CD8-positive, alpha-beta memory T cell (primary cell): ENCODE measurements around the gene CLIC1. TPM values are rescaled to one million over a fixed set of nuclear protein-coding genes. Genes with fewer than 3 reads are reported as not detected.

Source experiments
- polyA plus RNA-seq: library from polyadenylated mRNA; unstranded; fragments of 300-500 nt; fragmentation: Illumina TruSeq; gene quantifications from one replicate; pipeline ENCODE4 v1.2.3, GENCODE V29; 2021
- total RNA-seq, 2 experiments: library from RNA; stranded (reverse); gene quantifications; one replicate each; pipeline ENCODE4 v1.2.3, GENCODE V29; 2021

The CLIC1 gene
- total and polyA plus RNA-seq, 3 experiments from 2014 or later, result 377 to 657 (median 377) TPM

Other genes with a start within 250 kb of the CLIC1 start
Only the 30 nearest of the 43 such genes appear.
- gene TNF, start 161.0 kb downstream of the CLIC1 start, total RNA-seq, result 100 to 1,000 TPM; 207 to 215 TPM
- 7.9 TPM for gene TNF, start 161.0 kb downstream of the CLIC1 start, polyA plus RNA-seq
- gene LTB, start 154.1 kb downstream of the CLIC1 start, total RNA-seq, result 100 to 1,000 TPM; 196 to 206 TPM
- gene LTB, start 154.1 kb downstream of the CLIC1 start, polyA plus RNA-seq, result 1,182 TPM
- gene LST1, start 150.3 kb downstream of the CLIC1 start, total RNA-seq, result 10 to 100 TPM; 22.0 to 22.4 TPM
- 49.6 TPM for gene LST1, start 150.3 kb downstream of the CLIC1 start, polyA plus RNA-seq
- gene NCR3, start 143.5 kb downstream of the CLIC1 start, total RNA-seq, result 10 to 100 TPM; 22.4 to 26.3 TPM
- 328 TPM for gene NCR3, start 143.5 kb downstream of the CLIC1 start, polyA plus RNA-seq
- 10 to 100 TPM; 35.6 TPM for gene AIF1, start 121.3 kb downstream of the CLIC1 start, total RNA-seq
- gene AIF1, start 121.3 kb downstream of the CLIC1 start, polyA plus RNA-seq, result 33.2 TPM
- 100 to 1,000 TPM; 251 to 263 TPM for gene PRRC2A, start 115.8 kb downstream of the CLIC1 start, total RNA-seq
- 9.3 TPM for gene PRRC2A, start 115.8 kb downstream of the CLIC1 start, polyA plus RNA-seq
- 100 to 1,000 TPM; 258 to 261 TPM for gene BAG6, start 83.9 kb downstream of the CLIC1 start, total RNA-seq
- 23.1 TPM for gene BAG6, start 83.9 kb downstream of the CLIC1 start, polyA plus RNA-seq
- gene APOM, start 80.6 kb downstream of the CLIC1 start, total RNA-seq, result 1 to 10 TPM; 2.4 to 3.3 TPM
- gene APOM, start 80.6 kb downstream of the CLIC1 start, polyA plus RNA-seq, result 4.3 TPM
- gene C6orf47, start 75.8 kb downstream of the CLIC1 start, total RNA-seq, result 10 to 100 TPM; 19.5 to 20.0 TPM
- 37.0 TPM for gene C6orf47, start 75.8 kb downstream of the CLIC1 start, polyA plus RNA-seq
- 10 to 100 TPM; 46.2 to 46.4 TPM for gene GPANK1, start 71.5 kb downstream of the CLIC1 start, total RNA-seq
- 19.6 TPM for gene GPANK1, start 71.5 kb downstream of the CLIC1 start, polyA plus RNA-seq
- gene CSNK2B, start 70.5 kb downstream of the CLIC1 start, total RNA-seq, result 100 to 1,000 TPM; 323 to 334 TPM
- gene CSNK2B, start 70.5 kb downstream of the CLIC1 start, polyA plus RNA-seq, result 265 TPM
- gene LY6G5B, start 66.6 kb downstream of the CLIC1 start, total RNA-seq, result 10 to 100 TPM; 19.1 to 21.2 TPM
- 0.64 TPM for gene LY6G5B, start 66.6 kb downstream of the CLIC1 start, polyA plus RNA-seq
- gene LY6G5C, start 55.5 kb downstream of the CLIC1 start, total RNA-seq, result 1 to 10 TPM; 3.5 to 4.5 TPM
- gene LY6G5C, start 55.5 kb downstream of the CLIC1 start, polyA plus RNA-seq, result 10.3 TPM
- 10 to 100 TPM; 37.0 to 41.0 TPM for gene ABHD16A, start 33.2 kb downstream of the CLIC1 start, total RNA-seq
- 45.5 TPM for gene ABHD16A, start 33.2 kb downstream of the CLIC1 start, polyA plus RNA-seq
- not detected for gene LY6G6F, start 29.7 kb downstream of the CLIC1 start, total RNA-seq
- not detected for gene LY6G6F, start 29.7 kb downstream of the CLIC1 start, polyA plus RNA-seq
- gene LY6G6D, start 21.2 kb downstream of the CLIC1 start, total RNA-seq, result not detected
- not detected for gene LY6G6D, start 21.2 kb downstream of the CLIC1 start, polyA plus RNA-seq
- gene LY6G6C, start 14.8 kb downstream of the CLIC1 start, total RNA-seq, result not detected
- not detected for gene LY6G6C, start 14.8 kb downstream of the CLIC1 start, polyA plus RNA-seq
- gene MPIG6B, start 13.2 kb downstream of the CLIC1 start, total RNA-seq, result not detected
- 0.08 TPM for gene MPIG6B, start 13.2 kb downstream of the CLIC1 start, polyA plus RNA-seq
- 1 to 10 TPM; 4.1 to 4.9 TPM for gene DDAH2, start 7.2 kb downstream of the CLIC1 start, total RNA-seq
- 26.3 TPM for gene DDAH2, start 7.2 kb downstream of the CLIC1 start, polyA plus RNA-seq
- 10 to 100 TPM; 36.4 to 39.8 TPM for gene MSH5, start 3.5 kb upstream of the CLIC1 start, total RNA-seq
- 2.0 TPM for gene MSH5, start 3.5 kb upstream of the CLIC1 start, polyA plus RNA-seq
- gene SAPCD1, start 26.1 kb upstream of the CLIC1 start, total RNA-seq, result 1 to 10 TPM; 6.1 to 7.0 TPM
- not detected for gene SAPCD1, start 26.1 kb upstream of the CLIC1 start, polyA plus RNA-seq
- gene VWA7, start 40.8 kb upstream of the CLIC1 start, total RNA-seq, result 1 to 10 TPM; 1.4 to 1.7 TPM
- 2.5 TPM for gene VWA7, start 40.8 kb upstream of the CLIC1 start, polyA plus RNA-seq
- gene VARS1, start 59.2 kb upstream of the CLIC1 start, total RNA-seq, result 100 to 1,000 TPM; 179 to 180 TPM
- gene VARS1, start 59.2 kb upstream of the CLIC1 start, polyA plus RNA-seq, result 47.5 TPM
- gene LSM2, start 70.4 kb upstream of the CLIC1 start, total RNA-seq, result 100 to 1,000 TPM; 160 to 172 TPM
- 80.8 TPM for gene LSM2, start 70.4 kb upstream of the CLIC1 start, polyA plus RNA-seq
- 1 to 10 TPM; 3.5 to 3.8 TPM for gene HSPA1L, start 78.8 kb upstream of the CLIC1 start, total RNA-seq
- 3.0 TPM for gene HSPA1L, start 78.8 kb upstream of the CLIC1 start, polyA plus RNA-seq
- gene HSPA1A, start 79.0 kb upstream of the CLIC1 start, total RNA-seq, result 10 to 100 TPM; 64.8 to 70.1 TPM
- gene HSPA1A, start 79.0 kb upstream of the CLIC1 start, polyA plus RNA-seq, result 34.1 TPM
- gene HSPA1B, start 91.2 kb upstream of the CLIC1 start, total RNA-seq, result 10 to 100 TPM; 80.9 to 81.4 TPM
- gene HSPA1B, start 91.2 kb upstream of the CLIC1 start, polyA plus RNA-seq, result 5.0 TPM
- 10 to 100 TPM; 19.0 to 19.4 TPM for gene NEU1, start 126.3 kb upstream of the CLIC1 start, total RNA-seq
- gene NEU1, start 126.3 kb upstream of the CLIC1 start, polyA plus RNA-seq, result 25.0 TPM
- not detected for gene SLC44A4, start 142.5 kb upstream of the CLIC1 start, total RNA-seq
- gene SLC44A4, start 142.5 kb upstream of the CLIC1 start, polyA plus RNA-seq, result not detected
- gene EHMT2, start 161.2 kb upstream of the CLIC1 start, total RNA-seq, result 10 to 100 TPM; 71.6 to 72.4 TPM
- 51.6 TPM for gene EHMT2, start 161.2 kb upstream of the CLIC1 start, polyA plus RNA-seq